Cardiac muscle cell (in vitro differentiated cells and primary cell): ENCODE results near the gene PRRC2B. TPM values are rescaled to one million over a fixed set of nuclear protein-coding genes. Genes with fewer than 3 reads are reported as not detected.

Experiments used
- DNase-seq, 2 donors: peaks; one replicate each; pipeline versions ENCODE4 v3.0.0 to v3.0.0-alpha.2; 2010 to 2017; ENCODE audit warnings: low read depth in 1 of 2, low spot score in 1 of 2
- H3K27ac ChIP-seq: fragments of 200-600 bp; sonication (generic); 2 replicates; pipeline ENCODE4 v1.5.1; 2016
- H3K27me3 ChIP-seq: fragments of 200-600 bp; sonication (generic); 2 replicates; pipeline ENCODE4 v1.6.0; 2016; ENCODE audit warnings: control low read depth
- H3K36me3 ChIP-seq: fragments of 200-600 bp; sonication (generic); 2 replicates; pipeline ENCODE4 v1.5.1; 2016; ENCODE audit warnings: control low read depth
- H3K4me1 ChIP-seq: fragments of 200-600 bp; sonication (generic); 2 replicates; pipeline ENCODE4 v1.8.1; 2017; ENCODE audit warnings: low read depth, mild to moderate bottlenecking, mixed run types
- H3K4me3 ChIP-seq: fragments of 200-600 bp; sonication (generic); 2 replicates; pipeline ENCODE4 v1.5.1; 2016; ENCODE audit warnings: mild to moderate bottlenecking
- H3K9me3 ChIP-seq: fragments of 200-600 bp; sonication (generic); 2 replicates; pipeline ENCODE4 v1.5.1; 2017; ENCODE audit warnings: low read depth, mild to moderate bottlenecking, control low read depth
- polyA plus RNA-seq: library from polyadenylated mRNA; unstranded; fragments of >200 nt; fragmentation: Nextera tagmentation; extraction: Ambion mirVana; gene quantifications from 2 replicates; pipeline ENCODE4 v1.2.1, GENCODE V29; 2016
- total RNA-seq: library from RNA; depleted of rRNA; stranded (reverse); fragments of >200 nt; gene quantifications from 2 replicates; pipeline ENCODE4 v1.2.3, GENCODE V29; 2016
- TF ChIP-seq, protein P1 (sequence below): IDR thresholded peaks from 2 replicates; pipeline ENCODE4 v1.5.1; 2012; ENCODE audit warnings: low read depth, mild to moderate bottlenecking, low read length

PRRC2B gene
- total and polyA plus RNA-seq, 2 experiments from 2014 or later: 71.1 to 259 TPM

DNA sequence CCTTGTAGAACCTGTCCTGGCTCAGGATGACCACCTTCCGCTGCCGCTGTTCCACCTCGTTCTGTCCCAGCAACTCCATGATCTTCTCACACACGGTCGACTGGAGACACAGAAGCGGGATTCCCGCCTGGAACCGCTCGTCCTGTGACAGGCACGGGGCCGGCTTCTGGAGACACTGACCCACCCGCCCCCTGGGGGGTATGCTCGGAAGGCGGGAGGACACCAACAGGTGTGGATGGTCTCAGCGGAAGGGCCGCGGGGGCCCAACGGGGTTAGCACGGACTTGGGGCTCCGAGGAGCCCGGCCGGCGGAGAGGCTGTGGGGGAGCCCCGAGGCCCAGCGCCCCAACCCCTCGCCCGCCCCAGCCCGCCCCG is 136.6 kb downstream of the PRRC2B start:
- DNase-seq: peak; percentile 34 to 50
- TF ChIP-seq, protein P1, sequence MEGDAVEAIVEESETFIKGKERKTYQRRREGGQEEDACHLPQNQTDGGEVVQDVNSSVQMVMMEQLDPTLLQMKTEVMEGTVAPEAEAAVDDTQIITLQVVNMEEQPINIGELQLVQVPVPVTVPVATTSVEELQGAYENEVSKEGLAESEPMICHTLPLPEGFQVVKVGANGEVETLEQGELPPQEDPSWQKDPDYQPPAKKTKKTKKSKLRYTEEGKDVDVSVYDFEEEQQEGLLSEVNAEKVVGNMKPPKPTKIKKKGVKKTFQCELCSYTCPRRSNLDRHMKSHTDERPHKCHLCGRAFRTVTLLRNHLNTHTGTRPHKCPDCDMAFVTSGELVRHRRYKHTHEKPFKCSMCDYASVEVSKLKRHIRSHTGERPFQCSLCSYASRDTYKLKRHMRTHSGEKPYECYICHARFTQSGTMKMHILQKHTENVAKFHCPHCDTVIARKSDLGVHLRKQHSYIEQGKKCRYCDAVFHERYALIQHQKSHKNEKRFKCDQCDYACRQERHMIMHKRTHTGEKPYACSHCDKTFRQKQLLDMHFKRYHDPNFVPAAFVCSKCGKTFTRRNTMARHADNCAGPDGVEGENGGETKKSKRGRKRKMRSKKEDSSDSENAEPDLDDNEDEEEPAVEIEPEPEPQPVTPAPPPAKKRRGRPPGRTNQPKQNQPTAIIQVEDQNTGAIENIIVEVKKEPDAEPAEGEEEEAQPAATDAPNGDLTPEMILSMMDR: peak; percentile 10
- no peak overlapping the region for H3K27ac ChIP-seq
- peaks cover 12% of the 10 kb centered on the region for H3K36me3 ChIP-seq
- peak overlapping the region; percentile 92 for H3K4me3 ChIP-seq
- H3K4me1 ChIP-seq: peaks cover 5% of the 10 kb centered on the region
- H3K27me3 ChIP-seq: no peaks in the 10 kb centered on the region
- H3K9me3 ChIP-seq: no peaks in the 10 kb centered on the region

DNA sequence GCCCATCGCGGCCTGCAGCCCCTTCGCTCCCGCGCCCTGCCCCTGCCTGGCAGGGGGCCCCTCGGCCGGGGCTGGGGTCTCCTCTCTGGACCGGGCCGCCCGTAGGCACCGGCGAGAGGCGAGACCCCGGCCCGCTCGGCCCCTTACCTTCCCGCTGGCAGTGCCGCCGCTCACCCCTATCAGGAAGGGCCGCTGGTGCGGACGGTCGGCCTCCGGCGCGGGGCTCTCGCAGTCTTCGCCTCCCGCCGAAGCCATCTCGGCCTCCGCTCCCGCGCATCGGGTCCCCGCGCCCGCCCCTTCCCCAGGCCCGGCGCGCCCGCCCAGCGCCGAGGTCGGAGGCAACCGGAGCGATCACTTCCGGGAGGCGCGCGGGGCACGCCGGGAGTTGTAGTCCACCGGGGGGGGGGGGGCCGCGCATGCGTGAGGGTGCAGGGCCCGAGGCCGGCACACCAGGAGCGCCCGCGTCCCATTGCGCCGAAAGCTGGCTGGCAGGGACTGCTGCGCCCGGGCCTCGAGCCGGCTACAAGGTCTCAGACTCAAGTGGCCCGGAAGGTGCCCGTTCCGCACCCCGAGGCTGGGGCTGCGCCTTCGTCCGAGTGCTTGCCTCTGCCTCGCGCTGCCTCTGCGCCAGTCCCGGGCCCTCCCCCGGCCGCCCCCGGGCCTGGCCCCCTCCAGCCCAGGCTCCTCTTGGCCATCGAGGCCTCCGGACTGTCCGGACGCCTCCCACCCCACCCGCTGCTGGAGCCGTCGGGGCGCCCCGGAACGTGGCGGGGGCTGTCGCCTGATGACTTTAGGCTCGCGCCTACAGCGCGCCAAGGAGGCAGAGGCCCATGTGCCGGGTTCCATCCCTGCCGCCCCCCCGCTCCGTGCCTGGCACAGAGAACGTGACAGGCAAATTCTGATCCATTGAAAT is 137.3 kb downstream of the PRRC2B start, which contains the start of gene UCK1:
Gene UCK1, minus strand, starts transcription at position 344 of the 913 bp plus-strand sequence. Its CDS starts 89 bp downstream, at position 255.
- Histone ChIP-seq H3K27ac (peak within 1 kb of the TSS; percentile 47), H3K4me3 (peak within 1 kb of the TSS; percentile 92), H3K9me3 (no peaks in the 10 kb centered on the region), H3K4me1 (peaks cover 5% of the 10 kb centered on the region), H3K36me3 (peaks cover 7% of the 10 kb centered on the region), H3K27me3 (no peaks in the 10 kb centered on the region)
- TF ChIP-seq, protein P1: no peak
- peak; percentile 87 to 92 for DNase-seq

DNA sequence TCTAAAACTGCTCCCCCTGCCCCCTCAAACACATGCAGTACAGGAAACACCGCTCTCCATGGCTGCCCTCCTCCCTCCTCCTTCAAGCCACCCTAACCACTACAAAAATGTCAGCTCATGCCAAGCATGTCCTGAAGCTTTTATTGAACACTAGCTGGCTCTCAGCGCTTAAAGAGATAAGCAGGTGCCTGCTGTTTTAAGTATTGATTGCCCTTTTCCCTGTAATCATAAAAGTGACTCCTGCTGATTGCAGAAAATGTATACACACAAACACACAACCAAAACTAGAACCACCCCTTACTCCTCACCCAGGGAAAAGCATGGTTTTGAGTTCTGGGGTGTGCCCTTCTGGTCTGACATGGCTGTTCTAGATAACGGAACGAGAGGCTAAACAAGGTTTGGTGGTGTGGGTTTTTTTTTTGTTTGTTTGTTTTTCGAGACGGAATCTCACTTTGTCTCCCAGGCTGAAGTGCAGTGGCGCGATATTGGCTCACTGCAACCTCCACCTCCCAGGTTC is 140.9 kb downstream of the PRRC2B start:
- no peaks in the 10 kb centered on the region for H3K36me3 ChIP-seq
- TF ChIP-seq, protein P1: no peak
- H3K9me3 ChIP-seq: no peaks in the 10 kb centered on the region
- no peaks in the 10 kb centered on the region for H3K27me3 ChIP-seq
- no peak overlapping the region for H3K4me3 ChIP-seq
- no peak overlapping the region for H3K27ac ChIP-seq
- H3K4me1 ChIP-seq: peaks cover 5% of the 10 kb centered on the region
- DNase-seq: no peak

DNA sequence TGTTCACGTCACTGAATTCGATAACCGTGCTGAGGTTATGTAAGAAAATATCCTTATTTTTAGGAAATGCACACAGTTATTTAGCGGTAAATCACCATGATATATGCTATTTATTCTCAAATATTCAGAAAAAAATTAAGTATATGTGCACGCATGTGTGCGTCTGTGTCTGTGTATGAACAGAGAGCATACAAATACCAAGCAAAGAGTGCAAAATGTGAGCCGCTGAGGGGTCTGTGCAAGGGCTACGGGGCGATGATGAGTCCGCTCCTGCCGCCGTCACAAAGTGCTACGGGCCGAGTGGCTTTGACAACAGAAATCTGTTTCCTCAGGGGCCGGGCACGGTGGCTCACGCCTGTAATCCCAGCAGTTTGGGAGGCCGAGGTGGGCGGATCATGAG is 144.1 kb downstream of the PRRC2B start:
- Histone ChIP-seq H3K4me1 (peaks cover 5% of the 10 kb centered on the region), H3K36me3 (no peaks in the 10 kb centered on the region), H3K27ac (no peak overlapping the region), H3K9me3 (no peaks in the 10 kb centered on the region), H3K4me3 (no peak overlapping the region), H3K27me3 (no peaks in the 10 kb centered on the region)
- TF ChIP-seq, protein P1: no peak
- no peak for DNase-seq

DNA sequence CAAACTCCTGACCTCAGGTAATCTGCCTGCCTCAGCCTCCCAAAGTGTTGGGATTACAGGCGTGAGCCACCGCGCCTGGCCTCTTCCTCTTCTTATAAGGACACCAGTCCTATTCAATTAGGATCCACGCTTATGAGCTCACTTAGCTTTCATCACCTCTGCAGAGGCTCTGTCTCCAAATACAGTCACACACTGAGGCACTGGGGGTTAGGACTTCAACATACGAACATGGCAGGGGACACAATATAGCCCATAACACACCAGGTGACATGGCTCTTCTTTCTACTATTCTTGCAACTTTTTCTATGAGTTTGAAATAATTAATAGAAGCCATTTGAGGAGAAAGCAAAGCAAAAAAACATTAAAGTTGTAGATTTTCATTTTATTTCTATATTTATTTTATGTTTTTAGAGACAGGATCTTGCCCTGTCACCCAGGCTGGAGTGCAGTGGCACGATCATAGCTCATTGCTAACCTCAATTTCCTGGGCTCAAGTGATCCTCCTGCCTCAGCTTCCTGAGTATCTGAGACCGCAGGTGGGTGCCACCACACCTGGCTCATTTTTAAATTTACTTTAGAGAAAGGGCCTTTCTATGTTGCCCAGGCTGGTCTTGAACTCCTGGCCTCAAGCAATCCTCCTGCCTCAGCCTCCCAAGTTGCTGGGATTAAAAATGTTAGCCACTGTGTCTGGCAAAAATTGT is 145.5 kb downstream of the PRRC2B start:
- Histone ChIP-seq H3K27ac (no peak overlapping the region), H3K4me1 (peaks cover 5% of the 10 kb centered on the region)

More for the DNA sequence above, 145.5 kb downstream of the PRRC2B start:
- no peak for DNase-seq
- H3K9me3 ChIP-seq: no peaks in the 10 kb centered on the region
- TF ChIP-seq, protein P1: no peak
- no peaks in the 10 kb centered on the region for H3K27me3 ChIP-seq
- no peaks in the 10 kb centered on the region for H3K36me3 ChIP-seq
- H3K4me3 ChIP-seq: no peak overlapping the region
